ENCODE data around the gene CHST5. TPM values are rescaled to one million over a fixed set of nuclear protein-coding genes. Genes with fewer than 3 reads are reported as not detected.

The CHST5 gene
- total and polyA plus RNA-seq, 2 donors (not counting 1 experiment from before 2014, with no cell fraction given) = under 0.01 TPM; not detected in 1

DNA sequence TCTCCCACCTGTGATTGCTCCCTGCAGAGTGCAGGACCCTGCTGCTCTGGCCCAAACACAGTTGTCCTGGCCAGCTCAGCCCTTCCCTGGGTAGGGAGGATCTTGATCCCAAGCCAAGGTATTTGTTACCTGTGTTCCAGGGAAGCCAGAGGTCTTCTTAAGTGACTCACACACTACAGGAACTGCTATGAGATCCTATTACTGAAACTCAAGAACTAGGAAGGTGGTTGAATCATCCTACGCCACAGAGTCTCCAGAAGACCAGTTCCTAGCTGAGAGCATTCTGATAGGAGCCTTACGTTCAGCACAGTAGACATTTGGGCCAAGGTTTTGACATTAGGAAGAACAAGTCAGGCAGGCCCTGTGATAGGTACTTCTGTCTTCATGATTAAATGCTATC lies 52.7 kb downstream of the CHST5 start:
- no peak overlapping the region for H3K4me2 ChIP-seq (ENCODE audit: extremely low read depth, insufficient read depth, low read length)
- no peaks in the 10 kb centered on the region for H3K36me3 ChIP-seq (ENCODE audit: control insufficient read depth, insufficient read depth, low read length)
- no peak overlapping the region for H2AFZ ChIP-seq (ENCODE audit: low read length)
- H3K27me3 ChIP-seq (ENCODE audit: control insufficient read depth, insufficient read depth, low read length) = peaks cover 4% of the 10 kb centered on the region
- no peaks in the 10 kb centered on the region for H3K79me2 ChIP-seq (ENCODE audit: control insufficient read depth, insufficient read depth, low read length)
- no peak overlapping the region for H3K27ac ChIP-seq (ENCODE audit: insufficient read depth, low read length)
- H3K9me3 ChIP-seq (ENCODE audit: control insufficient read depth, insufficient read depth, low read depth, low read length) = no peaks in the 10 kb centered on the region
- H3K9ac ChIP-seq (ENCODE audit: insufficient read depth, low read length) = no peak overlapping the region
- H4K20me1 ChIP-seq (ENCODE audit: control insufficient read depth, extremely low read depth, insufficient read depth, low read length) = no peaks in the 10 kb centered on the region
- no peaks in the 10 kb centered on the region for H3K4me1 ChIP-seq (ENCODE audit: control insufficient read depth, extremely low read depth, insufficient read depth, low read length)
- TF ChIP-seq CTCF (conservative IDR thresholded peaks at IDR 0.05 in 1 of 2, IDR thresholded peaks at IDR 0.05 in 1 of 2; ENCODE audit: low read depth in 1 of 2, low read length in 2 of 2) (no peak), EZH2 (IDR thresholded peaks at IDR 0.05; ENCODE audit: low read length, missing control alignments) (no peak)
- H3K4me3 ChIP-seq (replicated peaks in 1 of 4; ENCODE audit: control extremely low read depth in 1 of 4, insufficient read depth in 1 of 4, low read depth in 3 of 4, low read length in 4 of 4) = no peak overlapping the region
- peak in 1 of 2 donors; percentile 71 for DNase-seq (ENCODE audit: low read depth in 2 of 2)

- no peak overlapping the region for H3K4me3 ChIP-seq (replicated peaks in 1 of 4; ENCODE audit: control extremely low read depth in 1 of 4, insufficient read depth in 1 of 4, low read depth in 3 of 4, low read length in 4 of 4)
- no peak for DNase-seq (ENCODE audit: low read depth in 2 of 2)
- no peak overlapping the region for H3K9ac ChIP-seq (ENCODE audit: insufficient read depth, low read length)
- H3K4me1 ChIP-seq (ENCODE audit: control insufficient read depth, extremely low read depth, insufficient read depth, low read length) = no peaks in the 10 kb centered on the region
- no peak overlapping the region for H3K27ac ChIP-seq (ENCODE audit: insufficient read depth, low read length)
- no peak overlapping the region for H3K4me2 ChIP-seq (ENCODE audit: extremely low read depth, insufficient read depth, low read length)
- H2AFZ ChIP-seq (ENCODE audit: low read length) = no peak overlapping the region
- TF ChIP-seq CTCF (conservative IDR thresholded peaks at IDR 0.05 in 1 of 2, IDR thresholded peaks at IDR 0.05 in 1 of 2; ENCODE audit: low read depth in 1 of 2, low read length in 2 of 2) = no peak
- no peak for TF ChIP-seq EZH2 (IDR thresholded peaks at IDR 0.05; ENCODE audit: low read length, missing control alignments)
- H3K36me3 ChIP-seq (ENCODE audit: control insufficient read depth, insufficient read depth, low read length) = no peaks in the 10 kb centered on the region
- H3K9me3 ChIP-seq (ENCODE audit: control insufficient read depth, insufficient read depth, low read depth, low read length) = no peaks in the 10 kb centered on the region
- H3K27me3 ChIP-seq (ENCODE audit: control insufficient read depth, insufficient read depth, low read length) = peaks cover 4% of the 10 kb centered on the region
- H4K20me1 ChIP-seq (ENCODE audit: control insufficient read depth, extremely low read depth, insufficient read depth, low read length) = no peaks in the 10 kb centered on the region
- H3K79me2 ChIP-seq (ENCODE audit: control insufficient read depth, insufficient read depth, low read length) = no peaks in the 10 kb centered on the region
These were observed 53.3 kb downstream of the CHST5 start for GRCh38 chr16:75482434-75483205.

DNA sequence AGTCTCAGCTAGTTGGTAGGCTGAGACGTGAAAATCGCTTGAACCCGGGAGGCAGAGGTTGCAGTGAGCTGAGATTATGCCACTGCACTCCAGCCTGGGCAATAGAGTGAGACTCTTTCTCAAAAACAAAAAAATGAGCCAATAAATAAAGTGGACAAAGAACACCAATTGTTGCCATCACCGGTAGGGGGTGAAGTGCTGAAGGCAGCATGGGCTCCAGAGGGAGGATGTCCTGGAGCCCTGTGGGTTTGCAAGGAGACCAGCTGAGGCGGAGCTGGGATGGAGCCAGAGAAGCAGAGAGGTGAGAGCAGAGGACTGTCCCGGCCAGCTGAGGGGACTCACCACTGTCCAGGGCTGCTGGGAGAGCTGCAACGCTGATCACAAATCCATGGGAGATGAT lies 54.4 kb downstream of the CHST5 start:
- Histone ChIP-seq H3K36me3 (ENCODE audit: control insufficient read depth, insufficient read depth, low read length) (no peaks in the 10 kb centered on the region), H3K27ac (ENCODE audit: insufficient read depth, low read length) (no peak overlapping the region), H3K9me3 (ENCODE audit: control insufficient read depth, insufficient read depth, low read depth, low read length) (no peaks in the 10 kb centered on the region), H3K79me2 (ENCODE audit: control insufficient read depth, insufficient read depth, low read length) (no peaks in the 10 kb centered on the region), H4K20me1 (ENCODE audit: control insufficient read depth, extremely low read depth, insufficient read depth, low read length) (no peaks in the 10 kb centered on the region), H3K4me2 (ENCODE audit: extremely low read depth, insufficient read depth, low read length) (no peak overlapping the region), H3K9ac (ENCODE audit: insufficient read depth, low read length) (no peak overlapping the region), H3K4me3 (replicated peaks in 1 of 4; ENCODE audit: control extremely low read depth in 1 of 4, insufficient read depth in 1 of 4, low read depth in 3 of 4, low read length in 4 of 4) (no peak overlapping the region), H3K27me3 (ENCODE audit: control insufficient read depth, insufficient read depth, low read length) (peaks cover 4% of the 10 kb centered on the region), H2AFZ (ENCODE audit: low read length) (no peak overlapping the region), H3K4me1 (ENCODE audit: control insufficient read depth, extremely low read depth, insufficient read depth, low read length) (no peaks in the 10 kb centered on the region)
- DNase-seq (ENCODE audit: low read depth in 2 of 2) = no peak
- TF ChIP-seq EZH2 (IDR thresholded peaks at IDR 0.05; ENCODE audit: low read length, missing control alignments) (no peak), CTCF (conservative IDR thresholded peaks at IDR 0.05 in 1 of 2, IDR thresholded peaks at IDR 0.05 in 1 of 2; ENCODE audit: low read depth in 1 of 2, low read length in 2 of 2) (no peak)
